ENCODE results near the gene ITPRIPL2. TPM values are rescaled to one million over a fixed set of nuclear protein-coding genes. Genes with fewer than 3 reads are reported as not detected.

The ITPRIPL2 gene
- total and polyA plus RNA-seq, 2 of the 13 experiments (the other 11 are each of a cell fraction or from before 2014, with no cell fraction given): 5.9 to 12.6 TPM

- TF ChIP-seq, protein P1, sequence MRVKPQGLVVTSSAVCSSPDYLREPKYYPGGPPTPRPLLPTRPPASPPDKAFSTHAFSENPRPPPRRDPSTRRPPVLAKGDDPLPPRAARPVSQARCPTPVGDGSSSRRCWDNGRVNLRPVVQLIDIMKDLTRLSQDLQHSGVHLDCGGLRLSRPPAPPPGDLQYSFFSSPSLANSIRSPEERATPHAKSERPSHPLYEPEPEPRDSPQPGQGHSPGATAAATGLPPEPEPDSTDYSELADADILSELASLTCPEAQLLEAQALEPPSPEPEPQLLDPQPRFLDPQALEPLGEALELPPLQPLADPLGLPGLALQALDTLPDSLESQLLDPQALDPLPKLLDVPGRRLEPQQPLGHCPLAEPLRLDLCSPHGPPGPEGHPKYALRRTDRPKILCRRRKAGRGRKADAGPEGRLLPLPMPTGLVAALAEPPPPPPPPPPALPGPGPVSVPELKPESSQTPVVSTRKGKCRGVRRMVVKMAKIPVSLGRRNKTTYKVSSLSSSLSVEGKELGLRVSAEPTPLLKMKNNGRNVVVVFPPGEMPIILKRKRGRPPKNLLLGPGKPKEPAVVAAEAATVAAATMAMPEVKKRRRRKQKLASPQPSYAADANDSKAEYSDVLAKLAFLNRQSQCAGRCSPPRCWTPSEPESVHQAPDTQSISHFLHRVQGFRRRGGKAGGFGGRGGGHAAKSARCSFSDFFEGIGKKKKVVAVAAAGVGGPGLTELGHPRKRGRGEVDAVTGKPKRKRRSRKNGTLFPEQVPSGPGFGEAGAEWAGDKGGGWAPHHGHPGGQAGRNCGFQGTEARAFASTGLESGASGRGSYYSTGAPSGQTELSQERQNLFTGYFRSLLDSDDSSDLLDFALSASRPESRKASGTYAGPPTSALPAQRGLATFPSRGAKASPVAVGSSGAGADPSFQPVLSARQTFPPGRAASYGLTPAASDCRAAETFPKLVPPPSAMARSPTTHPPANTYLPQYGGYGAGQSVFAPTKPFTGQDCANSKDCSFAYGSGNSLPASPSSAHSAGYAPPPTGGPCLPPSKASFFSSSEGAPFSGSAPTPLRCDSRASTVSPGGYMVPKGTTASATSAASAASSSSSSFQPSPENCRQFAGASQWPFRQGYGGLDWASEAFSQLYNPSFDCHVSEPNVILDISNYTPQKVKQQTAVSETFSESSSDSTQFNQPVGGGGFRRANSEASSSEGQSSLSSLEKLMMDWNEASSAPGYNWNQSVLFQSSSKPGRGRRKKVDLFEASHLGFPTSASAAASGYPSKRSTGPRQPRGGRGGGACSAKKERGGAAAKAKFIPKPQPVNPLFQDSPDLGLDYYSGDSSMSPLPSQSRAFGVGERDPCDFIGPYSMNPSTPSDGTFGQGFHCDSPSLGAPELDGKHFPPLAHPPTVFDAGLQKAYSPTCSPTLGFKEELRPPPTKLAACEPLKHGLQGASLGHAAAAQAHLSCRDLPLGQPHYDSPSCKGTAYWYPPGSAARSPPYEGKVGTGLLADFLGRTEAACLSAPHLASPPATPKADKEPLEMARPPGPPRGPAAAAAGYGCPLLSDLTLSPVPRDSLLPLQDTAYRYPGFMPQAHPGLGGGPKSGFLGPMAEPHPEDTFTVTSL (CRISPR knock-in tag; IDR thresholded peaks at IDR 0.05; ENCODE audit: borderline replicate concordance): 0 out of 2 replicates have a peak, but pooled peaks have one; percentile 19
- no peak for TF ChIP-seq ZIK1 (CRISPR knock-in tag; IDR thresholded peaks at IDR 0.05; ENCODE audit: borderline replicate concordance, low read depth)
- TF ChIP-seq, protein P2, sequence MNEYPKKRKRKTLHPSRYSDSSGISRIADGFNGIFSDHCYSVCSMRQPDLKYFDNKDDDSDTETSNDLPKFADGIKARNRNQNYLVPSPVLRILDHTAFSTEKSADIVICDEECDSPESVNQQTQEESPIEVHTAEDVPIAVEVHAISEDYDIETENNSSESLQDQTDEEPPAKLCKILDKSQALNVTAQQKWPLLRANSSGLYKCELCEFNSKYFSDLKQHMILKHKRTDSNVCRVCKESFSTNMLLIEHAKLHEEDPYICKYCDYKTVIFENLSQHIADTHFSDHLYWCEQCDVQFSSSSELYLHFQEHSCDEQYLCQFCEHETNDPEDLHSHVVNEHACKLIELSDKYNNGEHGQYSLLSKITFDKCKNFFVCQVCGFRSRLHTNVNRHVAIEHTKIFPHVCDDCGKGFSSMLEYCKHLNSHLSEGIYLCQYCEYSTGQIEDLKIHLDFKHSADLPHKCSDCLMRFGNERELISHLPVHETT (CRISPR knock-in tag; conservative IDR thresholded peaks at IDR 0.05): no peak
- no peak for TF ChIP-seq KLF11 (CRISPR knock-in tag; IDR thresholded peaks at IDR 0.05)
- 0 out of 2 replicates have a peak, but pooled peaks have one; percentile 18 for TF ChIP-seq KDM1A (CRISPR knock-in tag; IDR thresholded peaks at IDR 0.05)
- no peak for TF ChIP-seq REPIN1 (CRISPR knock-in tag; IDR thresholded peaks at IDR 0.05; ENCODE audit: borderline replicate concordance, low read depth)
- no peak for TF ChIP-seq ZNF326 (CRISPR knock-in tag; IDR thresholded peaks at IDR 0.05; ENCODE audit: borderline replicate concordance)
- TF ChIP-seq POGZ (CRISPR knock-in tag; IDR thresholded peaks at IDR 0.05): no peak
- TF ChIP-seq CHD2 (IDR thresholded peaks at IDR 0.05; ENCODE audit: low read depth, low read length): no peak
- no peak for TF ChIP-seq NCOA5 (CRISPR knock-in tag; IDR thresholded peaks at IDR 0.05)
- TF ChIP-seq ZNF121 (CRISPR knock-in tag; IDR thresholded peaks at IDR 0.05): peak; percentile 99
- TF ChIP-seq ZNF382 (CRISPR knock-in tag; IDR thresholded peaks at IDR 0.05; ENCODE audit: borderline replicate concordance): no peak
- TF ChIP-seq, protein P3, sequence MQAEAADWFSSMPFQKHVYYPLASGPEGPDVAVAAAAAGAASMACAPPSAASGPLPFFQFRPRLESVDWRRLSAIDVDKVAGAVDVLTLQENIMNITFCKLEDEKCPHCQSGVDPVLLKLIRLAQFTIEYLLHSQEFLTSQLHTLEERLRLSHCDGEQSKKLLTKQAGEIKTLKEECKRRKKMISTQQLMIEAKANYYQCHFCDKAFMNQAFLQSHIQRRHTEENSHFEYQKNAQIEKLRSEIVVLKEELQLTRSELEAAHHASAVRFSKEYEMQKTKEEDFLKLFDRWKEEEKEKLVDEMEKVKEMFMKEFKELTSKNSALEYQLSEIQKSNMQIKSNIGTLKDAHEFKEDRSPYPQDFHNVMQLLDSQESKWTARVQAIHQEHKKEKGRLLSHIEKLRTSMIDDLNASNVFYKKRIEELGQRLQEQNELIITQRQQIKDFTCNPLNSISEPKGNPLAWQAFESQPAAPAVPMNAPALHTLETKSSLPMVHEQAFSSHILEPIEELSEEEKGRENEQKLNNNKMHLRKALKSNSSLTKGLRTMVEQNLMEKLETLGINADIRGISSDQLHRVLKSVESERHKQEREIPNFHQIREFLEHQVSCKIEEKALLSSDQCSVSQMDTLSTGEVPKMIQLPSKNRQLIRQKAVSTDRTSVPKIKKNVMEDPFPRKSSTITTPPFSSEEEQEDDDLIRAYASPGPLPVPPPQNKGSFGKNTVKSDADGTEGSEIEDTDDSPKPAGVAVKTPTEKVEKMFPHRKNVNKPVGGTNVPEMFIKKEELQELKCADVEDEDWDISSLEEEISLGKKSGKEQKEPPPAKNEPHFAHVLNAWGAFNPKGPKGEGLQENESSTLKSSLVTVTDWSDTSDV (CRISPR knock-in tag; IDR thresholded peaks at IDR 0.05): no peak
- TF ChIP-seq CBFB (CRISPR knock-in tag; IDR thresholded peaks at IDR 0.05): no peak
- TF ChIP-seq, protein P4, sequence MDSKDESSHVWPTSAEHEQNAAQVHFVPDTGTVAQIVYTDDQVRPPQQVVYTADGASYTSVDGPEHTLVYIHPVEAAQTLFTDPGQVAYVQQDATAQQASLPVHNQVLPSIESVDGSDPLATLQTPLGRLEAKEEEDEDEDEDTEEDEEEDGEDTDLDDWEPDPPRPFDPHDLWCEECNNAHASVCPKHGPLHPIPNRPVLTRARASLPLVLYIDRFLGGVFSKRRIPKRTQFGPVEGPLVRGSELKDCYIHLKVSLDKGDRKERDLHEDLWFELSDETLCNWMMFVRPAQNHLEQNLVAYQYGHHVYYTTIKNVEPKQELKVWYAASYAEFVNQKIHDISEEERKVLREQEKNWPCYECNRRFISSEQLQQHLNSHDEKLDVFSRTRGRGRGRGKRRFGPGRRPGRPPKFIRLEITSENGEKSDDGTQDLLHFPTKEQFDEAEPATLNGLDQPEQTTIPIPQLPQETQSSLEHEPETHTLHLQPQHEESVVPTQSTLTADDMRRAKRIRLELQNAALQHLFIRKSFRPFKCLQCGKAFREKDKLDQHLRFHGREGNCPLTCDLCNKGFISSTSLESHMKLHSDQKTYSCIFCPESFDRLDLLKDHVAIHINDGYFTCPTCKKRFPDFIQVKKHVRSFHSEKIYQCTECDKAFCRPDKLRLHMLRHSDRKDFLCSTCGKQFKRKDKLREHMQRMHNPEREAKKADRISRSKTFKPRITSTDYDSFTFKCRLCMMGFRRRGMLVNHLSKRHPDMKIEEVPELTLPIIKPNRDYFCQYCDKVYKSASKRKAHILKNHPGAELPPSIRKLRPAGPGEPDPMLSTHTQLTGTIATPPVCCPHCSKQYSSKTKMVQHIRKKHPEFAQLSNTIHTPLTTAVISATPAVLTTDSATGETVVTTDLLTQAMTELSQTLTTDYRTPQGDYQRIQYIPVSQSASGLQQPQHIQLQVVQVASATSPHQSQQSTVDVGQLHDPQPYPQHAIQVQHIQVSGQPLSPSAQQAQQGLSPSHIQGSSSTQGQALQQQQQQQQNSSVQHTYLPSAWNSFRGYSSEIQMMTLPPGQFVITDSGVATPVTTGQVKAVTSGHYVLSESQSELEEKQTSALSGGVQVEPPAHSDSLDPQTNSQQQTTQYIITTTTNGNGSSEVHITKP (CRISPR knock-in tag; IDR thresholded peaks at IDR 0.05; ENCODE audit: low read depth): no peak
Measured at GRCh38 chr16:19066988-19067348, 46.8 kb upstream of the ITPRIPL2 start (continued).

All from HepG2 (cell line).